Erythroblast (primary cell): ENCODE results near the gene GMDS.

Experiments
- GATA1 ChIP-seq: IDR thresholded peaks from 2 replicates; pipeline ENCODE4 v1.6.1; 2011; ENCODE audit warnings: low read depth, mild to moderate bottlenecking, control low read depth, low read length, moderate library complexity
- POLR2A ChIP-seq: IDR thresholded peaks from 2 replicates; pipeline ENCODE4 v1.6.1; 2011; ENCODE audit warnings: mild to moderate bottlenecking, low read length

GRCh38 chr6:2055143-2055542, 190.3 kb downstream of the GMDS start:
- TF ChIP-seq POLR2A (no peak), GATA1 (no peak)
